HG03060 (cell line): Measurements from ENCODE around the gene PPEF2.
"Not testable (repeated sequence)": the region's sequence is repeated elsewhere in the genome, so short reads cannot be mapped to it uniquely, and the experiment has no call there.

Source experiments
- ATAC-seq: cut with Tn5 transposase; IDR thresholded peaks from one replicate; pipeline ENCODE4 v1.9.1; 2021; ENCODE audit warnings: low read depth, moderate number of reproducible peaks; ENCODE audit not compliant: unreplicated experiment

PPEF2 gene, protein sequence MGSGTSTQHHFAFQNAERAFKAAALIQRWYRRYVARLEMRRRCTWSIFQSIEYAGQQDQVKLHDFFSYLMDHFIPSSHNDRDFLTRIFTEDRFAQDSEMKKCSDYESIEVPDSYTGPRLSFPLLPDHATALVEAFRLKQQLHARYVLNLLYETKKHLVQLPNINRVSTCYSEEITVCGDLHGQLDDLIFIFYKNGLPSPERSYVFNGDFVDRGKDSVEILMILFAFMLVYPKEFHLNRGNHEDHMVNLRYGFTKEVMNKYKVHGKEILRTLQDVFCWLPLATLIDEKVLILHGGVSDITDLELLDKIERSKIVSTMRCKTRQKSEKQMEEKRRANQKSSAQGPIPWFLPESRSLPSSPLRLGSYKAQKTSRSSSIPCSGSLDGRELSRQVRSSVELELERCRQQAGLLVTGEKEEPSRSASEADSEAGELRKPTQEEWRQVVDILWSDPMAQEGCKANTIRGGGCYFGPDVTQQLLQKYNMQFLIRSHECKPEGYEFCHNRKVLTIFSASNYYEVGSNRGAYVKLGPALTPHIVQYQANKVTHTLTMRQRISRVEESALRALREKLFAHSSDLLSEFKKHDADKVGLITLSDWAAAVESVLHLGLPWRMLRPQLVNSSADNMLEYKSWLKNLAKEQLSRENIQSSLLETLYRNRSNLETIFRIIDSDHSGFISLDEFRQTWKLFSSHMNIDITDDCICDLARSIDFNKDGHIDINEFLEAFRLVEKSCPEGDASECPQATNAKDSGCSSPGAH

DNA sequence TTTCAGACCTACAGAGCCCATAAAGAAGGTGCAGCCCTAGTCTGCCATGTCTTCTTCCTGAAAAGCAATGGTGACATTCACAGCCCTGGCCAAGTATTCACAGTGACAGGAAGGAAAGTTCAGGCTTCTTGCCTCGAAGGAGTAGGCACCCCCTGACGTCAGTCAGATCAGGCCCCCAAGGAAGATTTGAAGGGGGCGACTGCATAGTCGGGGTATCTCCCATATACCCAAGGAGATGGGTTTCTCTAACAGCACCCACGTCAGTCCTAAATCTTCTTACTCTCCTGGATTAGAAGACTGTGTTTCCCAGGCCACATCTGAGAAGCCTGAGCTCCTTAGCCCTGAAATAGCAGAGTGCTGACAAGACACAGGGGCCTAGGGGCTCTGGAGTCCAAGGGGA, at the start of gene PPEF2:
PPEF2 (minus strand) TSS at position 101 of the 400 bp plus-strand sequence. CDS start 6,127 bp downstream, outside the sequence.
- no peak for ATAC-seq

DNA sequence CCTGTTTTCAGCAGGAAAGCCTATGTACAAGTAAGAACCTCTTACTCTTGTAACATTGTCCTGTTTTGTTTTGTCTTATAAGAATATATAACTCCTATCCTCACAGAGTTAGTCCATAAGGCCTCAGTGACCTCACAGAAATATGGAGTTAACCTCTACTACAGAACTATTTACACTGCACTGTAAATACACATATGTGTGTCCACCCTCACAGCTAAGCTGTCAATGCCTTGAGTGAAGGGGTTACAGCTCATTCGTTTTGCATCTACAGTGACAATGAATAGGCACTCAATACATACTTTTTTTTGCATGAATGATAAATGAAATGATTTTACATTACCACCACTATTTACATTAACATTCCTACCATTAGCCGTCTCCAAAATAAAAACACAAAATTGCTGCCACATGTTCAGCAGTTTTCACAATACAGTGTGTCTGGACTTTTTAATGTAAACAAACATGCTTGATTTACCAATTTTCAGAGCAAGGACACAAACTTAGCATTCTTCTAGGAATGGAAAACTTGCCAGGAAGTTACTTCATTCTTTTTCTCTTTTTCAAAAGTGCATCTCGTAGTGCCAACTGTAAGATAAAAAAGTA, 48.1 kb upstream of the PPEF2 start:
- no peak for ATAC-seq

DNA sequence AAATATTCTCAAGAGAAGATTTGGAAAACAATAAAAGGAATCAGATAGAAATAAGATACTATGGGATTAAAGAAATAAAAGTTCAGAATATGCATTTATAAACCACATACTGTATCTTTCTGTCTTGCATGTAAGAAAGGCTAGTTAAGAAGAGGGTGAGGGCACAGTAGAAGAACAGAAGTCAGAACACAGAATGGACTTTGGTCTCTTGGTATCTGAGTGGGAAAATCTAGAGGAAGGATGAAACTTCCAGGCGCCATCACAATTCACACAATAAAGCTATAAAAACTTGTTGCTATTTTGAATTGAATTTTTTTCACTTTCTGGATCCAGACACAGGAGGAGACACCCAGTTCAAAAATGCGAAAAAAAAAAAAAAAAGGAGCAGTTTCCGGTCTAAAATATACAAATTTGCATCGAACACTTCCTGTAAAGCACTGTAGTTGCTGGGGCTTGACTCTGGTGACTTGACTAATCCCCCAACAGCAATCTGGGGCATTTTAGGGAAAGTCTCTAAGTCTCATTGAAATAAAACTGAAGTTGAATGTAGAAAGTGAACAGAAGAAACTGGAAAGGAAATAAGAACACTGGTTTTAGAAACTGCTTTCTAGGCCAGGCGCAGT, 46.7 kb upstream of the PPEF2 start:
- ATAC-seq, result no peak

DNA sequence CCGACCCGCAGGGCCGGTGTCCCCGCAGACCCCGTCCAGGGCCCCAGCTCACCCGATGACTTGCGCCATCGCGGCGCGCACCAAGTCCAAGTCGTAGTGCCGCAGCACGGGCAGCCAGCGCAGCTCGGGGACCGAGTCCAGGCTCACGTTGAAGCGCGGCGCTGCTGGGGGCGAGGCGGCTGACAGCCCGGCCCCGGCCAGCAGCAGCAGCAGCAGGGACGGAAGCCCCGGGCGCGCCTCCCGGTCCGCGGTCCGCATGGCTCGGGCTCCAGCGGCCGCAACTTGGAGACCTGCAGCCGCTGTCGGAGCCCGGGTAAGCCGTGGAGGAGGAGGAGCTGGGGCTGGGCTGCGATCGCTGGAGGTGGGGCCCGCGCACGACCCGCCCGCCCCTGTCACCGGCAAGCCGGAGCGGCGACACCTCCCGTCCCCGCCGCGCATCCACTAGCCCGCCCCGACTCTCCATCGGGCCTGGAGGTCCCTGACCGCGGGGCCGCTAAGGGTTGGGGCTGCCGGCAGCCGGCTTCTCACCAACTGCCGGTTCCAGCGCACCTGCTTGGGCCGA, 38.5 kb upstream of the PPEF2 start, which contains the start of gene NAAA:
NAAA (minus strand) TSS at position 322 of the 562 bp plus-strand sequence; CDS start at position 258, 64 bp downstream.
- no peak for ATAC-seq

DNA sequence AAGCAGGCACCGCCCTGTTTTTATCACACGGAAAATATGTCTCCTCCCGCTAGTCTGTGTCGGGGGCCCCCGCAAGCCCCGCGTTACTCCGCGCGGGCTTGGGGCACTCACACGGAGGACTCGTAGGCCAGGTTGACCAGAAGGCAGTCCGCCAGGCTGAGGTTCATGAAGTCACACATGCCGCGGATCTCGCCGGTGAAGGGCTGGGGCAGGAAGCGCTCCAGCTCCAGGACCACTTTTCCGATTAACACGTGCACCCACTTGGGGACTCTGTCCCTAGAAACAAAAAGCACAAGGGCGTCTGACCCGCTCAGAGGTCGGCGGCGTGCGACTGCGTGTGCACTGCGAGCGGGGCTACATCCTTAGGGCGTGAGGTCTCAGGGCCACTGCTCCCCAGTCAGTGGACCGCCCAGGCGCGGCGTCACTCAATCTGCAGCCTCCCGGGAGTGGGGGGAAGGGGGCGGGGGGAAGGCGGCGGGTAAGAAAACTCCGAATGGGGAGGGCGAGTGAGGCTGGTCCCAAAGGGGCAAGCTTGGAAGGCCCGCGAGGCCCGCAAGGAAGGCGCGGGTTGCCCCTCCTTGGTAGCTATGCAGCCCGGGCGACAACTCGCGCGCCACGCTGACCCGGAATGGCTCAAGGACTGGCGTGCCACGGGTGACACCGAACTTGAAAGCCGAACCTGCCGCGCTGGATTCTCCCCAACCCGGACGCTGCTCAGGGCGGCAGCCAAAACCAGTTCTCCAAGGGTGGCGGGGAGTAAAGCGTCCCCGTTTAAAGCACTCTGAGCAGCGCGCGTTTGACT, 37.8 kb upstream of the PPEF2 start:
- ATAC-seq, result no peak

DNA sequence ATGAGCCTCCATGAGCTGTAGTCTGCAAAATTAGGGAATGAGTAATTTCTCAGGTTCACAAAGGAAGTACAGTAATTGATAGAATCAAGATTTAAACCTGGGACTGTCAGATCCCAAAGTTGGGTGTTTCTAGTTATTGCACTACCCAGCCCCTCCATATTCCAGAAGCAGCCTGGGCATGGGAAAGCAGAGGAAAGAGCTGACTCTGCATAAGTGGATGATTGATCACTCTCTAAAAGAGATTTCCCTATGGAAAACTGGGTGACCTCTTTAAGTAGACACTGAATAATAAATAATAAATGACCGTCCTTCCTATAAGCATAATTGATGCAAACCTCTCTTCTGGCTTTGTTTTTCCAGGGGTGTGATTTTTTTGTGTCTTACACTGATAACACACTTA, 33.4 kb upstream of the PPEF2 start:
- no peak for ATAC-seq

DNA sequence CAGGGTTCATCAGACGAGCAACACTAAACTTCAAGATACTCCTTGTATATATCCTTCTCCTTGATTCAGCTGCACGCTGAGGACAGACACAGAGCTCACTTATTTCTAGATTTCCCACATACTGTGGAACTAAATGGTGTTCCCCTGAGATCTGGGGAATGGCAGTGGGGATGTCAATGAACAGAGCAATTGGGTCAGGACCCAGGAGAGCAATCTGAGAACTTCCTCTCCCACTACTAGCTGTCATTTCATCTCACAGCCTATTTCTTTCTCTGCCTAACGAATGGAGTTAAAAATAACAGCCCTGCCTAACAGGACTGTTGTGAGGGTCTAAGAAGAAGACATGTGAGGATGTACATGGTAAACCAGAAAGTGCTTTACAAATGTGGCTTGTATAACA, 27.9 kb upstream of the PPEF2 start:
- ATAC-seq, result no peak

DNA sequence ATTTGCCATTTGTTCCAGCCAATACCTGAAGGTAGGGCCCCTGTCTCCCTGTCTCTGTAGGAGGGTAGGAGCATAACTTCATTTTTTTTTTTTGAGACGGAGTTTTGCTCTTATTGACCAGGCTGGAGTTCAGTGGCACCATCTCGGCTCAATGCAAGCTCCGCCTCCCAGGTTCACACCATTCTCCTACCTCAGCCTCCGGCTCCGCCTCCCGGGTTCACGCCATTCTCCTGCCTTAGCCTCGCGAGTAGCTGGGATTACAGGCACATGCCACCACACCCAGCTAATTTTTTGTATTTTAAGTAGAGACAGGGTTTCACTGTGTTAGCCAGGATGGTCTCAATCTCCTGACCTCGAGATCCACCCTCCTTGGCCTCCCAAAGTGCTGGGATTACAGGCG, 22.7 kb upstream of the PPEF2 start:
- ATAC-seq, result not testable (repeated sequence)

DNA sequence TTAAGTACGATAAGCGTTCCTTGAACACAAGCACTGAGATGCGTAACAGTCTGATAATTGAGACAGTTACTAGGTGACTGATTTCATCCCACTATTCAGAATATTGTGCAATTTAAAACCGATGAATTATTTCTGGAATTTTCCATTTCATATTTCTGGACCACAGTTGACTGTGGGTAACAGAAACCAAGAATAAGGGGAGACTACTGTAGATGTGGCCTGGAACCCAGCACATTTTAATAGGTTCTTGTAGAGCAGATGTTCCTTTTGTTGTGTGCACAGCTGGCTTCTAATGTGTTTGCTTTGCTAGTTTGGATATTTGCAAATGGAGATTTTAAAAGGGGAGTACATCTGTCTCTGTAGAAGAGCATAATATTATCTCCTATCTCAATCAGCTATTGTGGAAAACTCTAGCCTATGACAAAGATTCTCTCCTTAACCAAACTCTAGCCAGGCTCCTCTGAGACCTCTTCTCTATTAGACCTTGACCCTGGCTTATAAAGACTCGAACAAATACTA, 22.1 kb upstream of the PPEF2 start:
- no peak for ATAC-seq

DNA sequence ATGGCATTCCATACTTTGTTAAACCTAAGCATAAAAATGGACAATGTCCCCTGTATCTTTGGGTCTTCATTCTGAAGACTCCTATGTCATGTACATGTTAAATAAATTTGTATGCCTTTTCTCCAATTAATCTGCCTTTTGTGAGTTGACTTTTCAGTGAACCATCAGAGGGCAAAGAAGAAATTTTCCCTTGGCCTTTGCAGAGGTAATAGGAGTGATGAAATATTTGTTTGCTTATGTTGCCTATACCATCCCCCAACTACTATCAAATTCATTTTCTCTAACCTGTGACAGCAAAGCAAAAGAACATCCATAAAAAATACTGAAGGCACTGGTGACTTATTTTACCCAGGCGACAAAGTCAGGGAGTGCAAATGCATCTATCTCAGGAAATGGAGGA, 20.3 kb upstream of the PPEF2 start:
- ATAC-seq, result no peak

DNA sequence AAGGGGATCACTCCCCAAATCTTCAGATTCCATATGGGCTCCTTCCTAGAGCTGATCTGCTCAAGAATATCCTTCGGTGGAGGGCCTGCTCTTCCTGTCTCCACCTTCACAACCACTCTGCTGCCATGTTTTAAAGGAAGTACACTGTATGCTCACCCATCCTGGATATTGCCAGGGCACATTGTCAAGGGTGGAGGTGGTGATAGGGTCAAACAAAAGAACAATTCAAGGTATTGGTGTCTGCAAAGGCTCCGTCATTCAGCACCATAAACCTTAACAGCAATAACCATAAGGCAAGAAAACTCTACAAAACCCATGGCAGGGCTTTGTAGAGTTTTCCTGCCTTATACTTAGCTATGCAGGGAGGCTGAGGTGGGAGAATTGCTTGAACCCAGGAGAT, 19.7 kb upstream of the PPEF2 start:
- no peak for ATAC-seq

DNA sequence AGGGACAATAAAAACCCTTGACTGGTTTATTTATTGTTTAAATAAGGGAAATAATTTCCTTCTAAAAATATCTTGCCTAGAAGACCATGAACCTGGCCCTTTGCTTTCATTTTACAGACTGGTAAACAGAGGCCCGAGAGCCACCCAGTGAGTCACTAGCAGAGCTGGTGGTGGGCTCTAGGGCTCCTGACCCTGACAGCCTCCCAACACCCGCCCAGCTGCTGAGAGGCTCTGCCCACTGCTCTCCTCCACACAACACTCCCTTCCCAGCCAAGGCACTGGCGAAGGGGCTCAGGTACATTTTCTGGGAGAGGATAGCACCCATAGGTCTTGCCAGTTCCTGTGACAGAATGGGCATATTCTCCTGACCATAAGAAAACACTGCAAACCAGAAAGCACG, 18.1 kb upstream of the PPEF2 start:
- no peak for ATAC-seq

DNA sequence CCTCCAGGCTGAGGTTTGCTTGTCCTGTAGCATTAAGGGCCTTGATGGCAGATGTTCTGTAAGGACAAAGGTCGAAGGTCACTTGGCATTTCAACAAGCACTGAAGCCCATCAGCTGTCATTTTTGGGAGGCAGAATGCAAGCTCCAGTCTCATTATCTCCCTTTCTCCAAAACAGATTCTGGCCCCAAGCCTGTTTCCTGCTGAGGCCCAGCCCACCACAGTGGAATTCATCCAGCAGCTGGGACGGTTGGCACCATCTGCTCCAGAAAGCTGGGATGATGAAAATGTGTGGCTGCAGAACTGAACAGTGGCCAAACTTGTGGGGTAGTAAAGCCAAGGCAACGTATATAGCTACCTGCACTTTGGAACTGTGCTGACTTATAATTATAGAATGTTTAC, 17.7 kb upstream of the PPEF2 start:
- no peak for ATAC-seq

DNA sequence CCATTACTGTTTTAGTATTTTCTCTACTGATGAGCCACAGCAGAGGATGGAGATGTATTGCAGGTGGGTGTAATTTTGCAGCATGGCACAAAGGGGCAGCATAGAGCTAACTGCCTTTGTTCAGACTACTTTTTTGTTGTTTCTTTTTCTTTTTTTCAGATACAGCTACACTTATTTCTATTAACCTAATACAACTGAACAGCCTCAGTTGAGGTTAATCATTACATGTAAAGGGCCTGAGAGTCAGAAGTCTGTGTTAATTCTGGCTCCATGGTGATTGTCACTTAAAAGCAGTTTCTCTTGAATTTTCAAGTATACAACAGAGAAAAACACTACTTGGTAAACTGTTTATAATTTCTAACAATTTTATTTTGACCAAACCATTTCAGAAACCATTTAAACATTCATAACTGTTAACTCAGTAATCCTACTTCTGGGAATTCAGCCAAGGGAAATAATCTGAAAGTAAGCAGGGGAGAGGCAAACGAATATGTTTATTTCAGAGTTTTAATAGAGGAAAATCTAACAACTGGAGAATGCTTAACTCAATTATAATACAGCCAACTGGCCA, 13.9 kb upstream of the PPEF2 start:
- no peak for ATAC-seq

DNA sequence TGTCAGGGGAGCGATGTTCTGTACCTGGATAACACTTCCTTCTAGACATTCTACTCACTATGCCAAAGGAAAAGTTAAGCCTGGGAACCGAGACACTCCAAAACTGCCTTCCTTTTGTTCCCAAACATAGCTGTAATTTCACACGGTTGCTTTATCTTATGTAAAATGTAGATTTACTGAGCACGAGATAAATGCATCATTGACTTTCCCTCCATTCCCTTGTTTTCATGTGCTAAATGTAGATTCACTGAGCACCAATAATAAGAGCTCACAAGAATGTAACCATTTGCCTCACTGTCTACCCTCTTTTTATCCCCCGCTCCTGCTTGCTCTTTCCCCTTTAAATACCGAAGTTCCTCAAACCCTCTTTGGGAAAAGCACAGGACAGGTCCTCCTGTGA, 10.7 kb upstream of the PPEF2 start:
- ATAC-seq, result no peak

DNA sequence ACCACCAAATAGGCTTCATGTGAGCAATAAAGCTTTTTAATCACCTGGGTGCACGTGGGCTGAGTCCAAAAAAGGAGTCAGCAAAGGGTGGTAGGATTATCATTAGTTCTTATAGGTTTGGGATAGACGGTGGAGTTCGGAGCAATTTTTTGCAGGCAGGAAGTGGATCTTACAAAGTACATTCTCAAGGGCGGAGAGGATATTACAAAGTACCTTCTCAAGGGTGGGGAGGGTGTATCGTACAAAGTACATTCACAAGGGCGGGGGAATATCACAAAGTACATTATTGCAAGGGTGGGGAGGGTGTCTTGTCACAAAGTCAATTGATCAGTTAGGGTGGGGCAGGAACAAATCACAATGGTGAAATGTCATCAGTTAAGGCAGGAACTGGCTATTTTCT, 8.6 kb upstream of the PPEF2 start:
- not testable (repeated sequence) for ATAC-seq

DNA sequence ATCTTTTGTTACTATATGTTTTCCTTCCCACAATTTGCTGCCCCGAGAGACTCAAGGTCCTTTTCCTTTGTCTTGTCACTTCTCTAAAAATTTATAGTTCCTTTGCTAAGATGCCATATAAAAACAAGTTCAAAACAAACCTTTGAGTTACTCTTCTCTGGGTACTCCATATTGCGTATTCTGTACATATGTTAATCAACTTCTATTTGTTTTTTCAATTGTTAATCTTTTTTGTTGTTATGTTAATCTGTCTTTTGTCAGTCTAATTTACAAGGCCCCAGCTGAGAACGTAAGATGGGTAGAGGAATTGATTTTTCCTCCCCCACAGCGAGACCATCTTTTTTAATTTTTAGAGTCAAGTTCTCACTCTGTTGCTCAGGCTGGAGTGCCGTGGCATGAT, 7.2 kb upstream of the PPEF2 start:
- ATAC-seq, result no peak

DNA sequence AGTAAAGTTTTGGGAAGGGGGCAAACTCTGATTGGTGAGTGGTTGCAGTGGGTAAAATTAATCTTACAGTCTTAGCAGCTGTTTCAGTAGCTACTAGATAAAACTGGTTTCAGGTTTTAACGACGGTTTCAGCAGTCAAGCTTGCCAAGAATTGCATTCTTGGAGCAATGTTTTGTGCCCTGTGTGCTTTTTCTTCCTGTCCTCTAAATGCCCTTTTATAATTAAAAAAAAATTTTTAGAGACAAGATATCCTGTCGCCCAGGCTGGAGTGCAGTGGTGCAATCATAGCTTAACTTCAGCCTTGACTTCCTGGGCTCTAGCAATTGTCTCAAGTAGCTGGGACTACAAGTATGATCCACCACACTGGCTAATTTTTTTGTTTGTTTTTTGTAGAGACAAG, 6.3 kb upstream of the PPEF2 start:
- no peak for ATAC-seq

DNA sequence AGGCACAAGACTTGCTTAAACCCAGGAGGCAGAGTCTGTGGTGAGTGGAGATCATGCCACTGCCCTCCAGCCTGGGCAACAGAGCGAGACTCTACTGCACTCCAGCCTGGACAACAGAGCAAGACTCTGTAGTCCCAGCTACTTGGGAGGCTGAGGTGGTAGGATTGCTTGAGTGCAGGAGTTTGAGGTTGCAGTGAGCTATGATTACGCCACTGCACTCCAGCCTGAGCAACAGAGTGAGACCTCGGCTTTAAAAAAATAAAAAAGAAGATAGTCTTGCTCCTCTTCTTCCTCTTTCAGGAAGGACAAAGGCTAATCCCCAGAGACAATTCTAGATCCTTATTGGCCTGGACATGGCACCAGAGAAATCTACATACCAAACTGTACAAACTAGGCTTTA, 5.7 kb upstream of the PPEF2 start:
- ATAC-seq, result no peak
